ENCODE data around the gene PDLIM4.

The PDLIM4 gene

GRCh38 chr5:132253452-132254320, 3.8 kb upstream of the PDLIM4 start:
- H3K4me3 ChIP-seq (ENCODE audit: low read length) = no peak overlapping the region
- no peak for TF ChIP-seq ZNF274 (IDR thresholded peaks at IDR 0.05; ENCODE audit: low read depth, low read length)

- H3K4me3 ChIP-seq (ENCODE audit: low read length) = no peak overlapping the region
- no peak for TF ChIP-seq ZNF274 (IDR thresholded peaks at IDR 0.05; ENCODE audit: low read depth, low read length)
These were observed 3.0 kb upstream of the PDLIM4 start for GRCh38 chr5:132254321-132254977.

GRCh38 chr5:132256086-132256782, 1.3 kb upstream of the PDLIM4 start:
- no peak for TF ChIP-seq ZNF274 (IDR thresholded peaks at IDR 0.05; ENCODE audit: low read depth, low read length)
- no peak overlapping the region for H3K4me3 ChIP-seq (ENCODE audit: low read length)

GRCh38 chr5:132256783-132257130, 739 bp upstream of the PDLIM4 start:
- H3K4me3 ChIP-seq (ENCODE audit: low read length) = no peak overlapping the region
- no peak for TF ChIP-seq ZNF274 (IDR thresholded peaks at IDR 0.05; ENCODE audit: low read depth, low read length)

GRCh38 chr5:132258102-132259068, 889 bp downstream of the PDLIM4 start:
- no peak overlapping the region for H3K4me3 ChIP-seq (ENCODE audit: low read length)

GRCh38 chr5:132259069-132259851, 1.8 kb downstream of the PDLIM4 start:
- no peak for TF ChIP-seq ZNF274 (IDR thresholded peaks at IDR 0.05; ENCODE audit: low read depth, low read length)
- no peak overlapping the region for H3K4me3 ChIP-seq (ENCODE audit: low read length)

More at GRCh38 chr5:132258102-132259068, 889 bp downstream of the PDLIM4 start:
- TF ChIP-seq ZNF274 (IDR thresholded peaks at IDR 0.05; ENCODE audit: low read depth, low read length) = no peak

- H3K4me3 ChIP-seq (ENCODE audit: low read length) = no peak overlapping the region
- no peak for TF ChIP-seq ZNF274 (IDR thresholded peaks at IDR 0.05; ENCODE audit: low read depth, low read length)
These were observed 2.6 kb downstream of the PDLIM4 start for GRCh38 chr5:132260051-132260450.

- TF ChIP-seq ZNF274 (IDR thresholded peaks at IDR 0.05; ENCODE audit: low read depth, low read length) = no peak
- H3K4me3 ChIP-seq (ENCODE audit: low read length) = no peak overlapping the region
These were observed 3.4 kb downstream of the PDLIM4 start for GRCh38 chr5:132260714-132261551.

- TF ChIP-seq ZNF274 (IDR thresholded peaks at IDR 0.05; ENCODE audit: low read depth, low read length) = no peak
- no peak overlapping the region for H3K4me3 ChIP-seq (ENCODE audit: low read length)
These were observed 4.7 kb downstream of the PDLIM4 start for GRCh38 chr5:132261881-132262845.

- TF ChIP-seq ZNF274 (IDR thresholded peaks at IDR 0.05; ENCODE audit: low read depth, low read length) = no peak
- H3K4me3 ChIP-seq (ENCODE audit: low read length) = no peak overlapping the region
These were observed 5.5 kb downstream of the PDLIM4 start for GRCh38 chr5:132262882-132263547.
